HepG2 (cell line): ENCODE measurements around the gene RSF1. TPM values are rescaled to one million over a fixed set of nuclear protein-coding genes. Genes with fewer than 3 reads are reported as not detected.

ENCODE experiments used
- ATAD3A ChIP-seq: sonication (generic); formaldehyde crosslinking; IDR thresholded peaks from 2 replicates; pipeline ENCODE4 v1.4.0; 2020; ENCODE audit warnings: missing genetic modification reagents
- ELF3 ChIP-seq: IDR thresholded peaks from 2 replicates; pipeline ENCODE4 v1.6.1; 2016; ENCODE audit warnings: missing genetic modification reagents, missing compliant biosample characterization
- ERF ChIP-seq: IDR thresholded peaks from 2 replicates; pipeline ENCODE4 v1.6.1; 2018; ENCODE audit warnings: missing biosample characterization, missing genetic modification reagents
- KDM3A ChIP-seq: IDR thresholded peaks from 2 replicates; pipeline ENCODE4 v1.6.1; 2018; ENCODE audit warnings: low read depth, missing compliant biosample characterization
- KLF6 ChIP-seq: IDR thresholded peaks from 2 replicates; pipeline ENCODE4 v1.8.0; 2016; ENCODE audit warnings: missing biosample characterization, missing genetic modification reagents
- MED8 ChIP-seq: sonication (generic); formaldehyde crosslinking; IDR thresholded peaks from 2 replicates; pipeline ENCODE4 v1.8.1; 2023; ENCODE audit warnings: mild to moderate bottlenecking, missing genetic modification reagents; ENCODE audit not compliant: insufficient replicate concordance
- NPAS2 ChIP-seq: sonication (generic); formaldehyde crosslinking; IDR thresholded peaks from 2 replicates; pipeline ENCODE4 v1.8.0; 2022; ENCODE audit warnings: mild to moderate bottlenecking, missing genetic modification reagents, borderline replicate concordance
- PCBP1 ChIP-seq: fragments of 200-400 bp; formaldehyde crosslinking; IDR thresholded peaks from 2 replicates; pipeline ENCODE4 v1.6.1; 2017; ENCODE audit warnings: mild to moderate bottlenecking, low read depth, low read length, borderline replicate concordance
- SAFB2 ChIP-seq: sonication (generic); formaldehyde crosslinking; IDR thresholded peaks from 2 replicates; pipeline ENCODE4 v1.5.1; 2020; ENCODE audit warnings: missing genetic modification reagents, low read depth, mild to moderate bottlenecking, borderline replicate concordance
- SMARCE1 ChIP-seq: fragments of 450-650 bp; IDR thresholded peaks from 2 replicates; pipeline ENCODE4 v1.6.1; 2017; ENCODE audit warnings: borderline replicate concordance
- SP4 ChIP-seq: sonication (generic); formaldehyde crosslinking; IDR thresholded peaks from 2 replicates; pipeline ENCODE4 v1.8.1; 2023; ENCODE audit warnings: mild to moderate bottlenecking, missing genetic modification reagents
- THAP11 ChIP-seq: IDR thresholded peaks from 2 replicates; pipeline ENCODE4 v1.6.1; 2016; ENCODE audit warnings: missing biosample characterization, missing genetic modification reagents
- ZBTB8A ChIP-seq: sonication (generic); formaldehyde crosslinking; IDR thresholded peaks from 2 replicates; pipeline ENCODE4 v1.4.0; 2020; ENCODE audit warnings: mild to moderate bottlenecking, low read depth, missing genetic modification reagents, borderline replicate concordance
- ZFP82 ChIP-seq: sonication (generic); formaldehyde crosslinking; IDR thresholded peaks from 2 replicates; pipeline ENCODE4 v1.5.1; 2020; ENCODE audit warnings: mild to moderate bottlenecking, missing genetic modification reagents, borderline replicate concordance
- ZNF124 ChIP-seq: sonication (generic); formaldehyde crosslinking; IDR thresholded peaks from 2 replicates; pipeline ENCODE4 v1.4.0; 2020; ENCODE audit warnings: missing genetic modification reagents
- ZNF20 ChIP-seq: sonication (generic); formaldehyde crosslinking; IDR thresholded peaks from 2 replicates; pipeline ENCODE4 v1.4.0; 2020; ENCODE audit warnings: mild to moderate bottlenecking, moderate library complexity, missing genetic modification reagents
- ZNF235 ChIP-seq: sonication (generic); formaldehyde crosslinking; IDR thresholded peaks from 2 replicates; pipeline ENCODE4 v1.8.1; 2023; ENCODE audit warnings: mild to moderate bottlenecking, missing genetic modification reagents, borderline replicate concordance
- ZNF263 ChIP-seq: sonication (generic); formaldehyde crosslinking; IDR thresholded peaks from 2 replicates; pipeline ENCODE4 v1.4.0; 2020; ENCODE audit warnings: missing genetic modification reagents
- ZNF274 ChIP-seq: sonication (generic); formaldehyde crosslinking; IDR thresholded peaks from 2 replicates; pipeline ENCODE4 v1.5.1; 2020; ENCODE audit warnings: mild to moderate bottlenecking, missing genetic modification reagents
- ZNF432 ChIP-seq: sonication (generic); formaldehyde crosslinking; IDR thresholded peaks from 2 replicates; pipeline ENCODE4 v1.5.0; 2020; ENCODE audit warnings: missing genetic modification reagents, mild to moderate bottlenecking, borderline replicate concordance
- ZNF543 ChIP-seq: sonication (generic); formaldehyde crosslinking; IDR thresholded peaks from 2 replicates; pipeline ENCODE4 v1.4.0; 2020; ENCODE audit warnings: mild to moderate bottlenecking, missing genetic modification reagents
- ZNF558 ChIP-seq: sonication (generic); formaldehyde crosslinking; IDR thresholded peaks from 2 replicates; pipeline ENCODE4 v1.9.0; 2022; ENCODE audit warnings: mild to moderate bottlenecking, missing genetic modification reagents, borderline replicate concordance
- ZNF563 ChIP-seq: sonication (generic); formaldehyde crosslinking; IDR thresholded peaks from 2 replicates; pipeline ENCODE4 v1.8.0; 2022; ENCODE audit warnings: mild to moderate bottlenecking, moderate library complexity, missing genetic modification reagents
- polyA plus RNA-seq, 8 experiments: library from polyadenylated mRNA; depleted of rRNA in 3 of 8; stranded (reverse) in 7 of 8; unstranded in 1 of 8; fragments of >200 nt; fragmentation: Illumina TruSeq in 4 of 8; extraction: Trizol in 4 of 8; gene quantifications; 2 replicates each; pipeline versions ENCODE4 v1.2.1 to v1.2.3, GENCODE V29; 2011 to 2016; ENCODE audit warnings: low read depth in 4 of 8, missing spikeins in 1 of 8, mixed read lengths in 1 of 8; ENCODE audit not compliant: insufficient read depth in 1 of 8
- total RNA-seq, 5 experiments: library from RNA; depleted of rRNA; stranded (reverse); fragments of >200 nt; fragmentation: Illumina TruSeq; extraction: Trizol; gene quantifications; 2 replicates each; pipeline ENCODE4 v1.2.3, GENCODE V29; 2016; ENCODE audit warnings: low read depth in 1 of 5
- TF ChIP-seq, protein P1 (sequence below): sonication (generic); formaldehyde crosslinking; IDR thresholded peaks from 2 replicates; pipeline ENCODE4 v1.5.0; 2020; ENCODE audit warnings: missing genetic modification reagents, mild to moderate bottlenecking, borderline replicate concordance
- TF ChIP-seq, protein P2 (sequence below): sonication (generic); formaldehyde crosslinking; IDR thresholded peaks from 2 replicates; pipeline ENCODE4 v1.9.0; 2021; ENCODE audit warnings: missing genetic modification reagents, borderline replicate concordance

The RSF1 gene
- total and polyA plus RNA-seq, 2 of the 13 experiments (the other 11 are each of a cell fraction or from before 2014, with no cell fraction given) = 15.5 to 33.1 TPM

DNA sequence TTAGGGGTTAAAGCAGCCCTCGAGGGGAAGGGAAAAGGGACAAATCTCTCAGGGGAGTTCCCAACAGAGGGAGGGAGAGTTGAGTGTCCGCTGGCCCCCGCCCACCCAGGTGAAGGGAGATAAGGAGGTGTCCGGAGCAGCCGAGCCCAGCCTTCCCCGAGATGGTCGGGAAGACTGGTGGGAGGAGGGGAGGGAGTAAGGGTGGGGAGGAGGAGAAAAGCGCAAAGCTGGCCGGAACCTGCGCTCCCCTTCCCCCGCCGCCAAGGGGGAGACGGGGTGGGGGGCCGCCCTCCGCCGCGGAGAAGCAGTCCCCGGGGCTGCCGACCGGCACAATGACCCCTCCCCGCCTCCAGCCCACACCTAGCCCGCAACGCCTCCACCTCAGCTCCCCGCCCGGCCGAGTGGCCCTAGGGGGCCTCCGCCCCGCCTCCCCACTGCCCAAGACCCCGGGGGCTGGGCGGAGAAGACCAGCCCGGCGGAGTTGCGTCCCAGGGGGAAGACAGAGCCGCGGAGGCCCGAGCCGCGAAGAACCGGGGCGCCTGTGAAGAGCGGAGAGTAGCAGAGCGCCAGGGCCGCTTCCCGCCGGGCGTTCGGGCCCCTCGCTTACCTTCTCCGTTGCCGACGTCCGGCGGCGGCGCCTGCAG lies 479 bp downstream of the RSF1 start (continued):
- TF ChIP-seq, protein P1, sequence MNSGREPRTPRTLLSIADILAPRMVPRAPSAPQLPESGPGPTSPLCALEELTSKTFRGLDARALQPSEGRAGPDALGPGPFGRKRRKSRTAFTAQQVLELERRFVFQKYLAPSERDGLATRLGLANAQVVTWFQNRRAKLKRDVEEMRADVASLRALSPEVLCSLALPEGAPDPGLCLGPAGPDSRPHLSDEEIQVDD (CRISPR knock-in tag) = no peak
- TF ChIP-seq ZNF235 (CRISPR knock-in tag) (peak; percentile 33; the same call in 1 of the 2 replicates), ZNF558 (CRISPR knock-in tag) (peak; percentile 29; the same call in 1 of the 2 replicates), ZNF20 (0 out of 2 replicates have a peak, but pooled peaks have one; percentile 36), SAFB2 (CRISPR knock-in tag) (0 out of 2 replicates have a peak, but pooled peaks have one; percentile 45), PCBP1 (0 out of 2 replicates have a peak, but pooled peaks have one; percentile 71), ZNF263 (CRISPR knock-in tag) (peak; percentile 54), ZNF543 (0 out of 2 replicates have a peak, but pooled peaks have one; percentile 10), SP4 (CRISPR knock-in tag) (no peak), MED8 (CRISPR knock-in tag) (peak; percentile 30), ELF3 (CRISPR knock-in tag) (no peak), KDM3A (CRISPR knock-in tag) (no peak), SMARCE1 (no peak), ERF (no peak), ZBTB8A (CRISPR knock-in tag) (0 out of 2 replicates have a peak, but pooled peaks have one; percentile 6), NPAS2 (CRISPR knock-in tag) (no peak), KLF6 (CRISPR knock-in tag) (no peak), ZNF124 (0 out of 2 replicates have a peak, but pooled peaks have one; percentile 22), ZNF274 (CRISPR knock-in tag) (no peak), ZNF563 (CRISPR knock-in tag) (no peak), ZFP82 (CRISPR knock-in tag) (0 out of 2 replicates have a peak, but pooled peaks have one; percentile 73), ZNF432 (CRISPR knock-in tag) (no peak), ATAD3A (no peak), THAP11 (CRISPR knock-in tag) (no peak)
- TF ChIP-seq, protein P2, sequence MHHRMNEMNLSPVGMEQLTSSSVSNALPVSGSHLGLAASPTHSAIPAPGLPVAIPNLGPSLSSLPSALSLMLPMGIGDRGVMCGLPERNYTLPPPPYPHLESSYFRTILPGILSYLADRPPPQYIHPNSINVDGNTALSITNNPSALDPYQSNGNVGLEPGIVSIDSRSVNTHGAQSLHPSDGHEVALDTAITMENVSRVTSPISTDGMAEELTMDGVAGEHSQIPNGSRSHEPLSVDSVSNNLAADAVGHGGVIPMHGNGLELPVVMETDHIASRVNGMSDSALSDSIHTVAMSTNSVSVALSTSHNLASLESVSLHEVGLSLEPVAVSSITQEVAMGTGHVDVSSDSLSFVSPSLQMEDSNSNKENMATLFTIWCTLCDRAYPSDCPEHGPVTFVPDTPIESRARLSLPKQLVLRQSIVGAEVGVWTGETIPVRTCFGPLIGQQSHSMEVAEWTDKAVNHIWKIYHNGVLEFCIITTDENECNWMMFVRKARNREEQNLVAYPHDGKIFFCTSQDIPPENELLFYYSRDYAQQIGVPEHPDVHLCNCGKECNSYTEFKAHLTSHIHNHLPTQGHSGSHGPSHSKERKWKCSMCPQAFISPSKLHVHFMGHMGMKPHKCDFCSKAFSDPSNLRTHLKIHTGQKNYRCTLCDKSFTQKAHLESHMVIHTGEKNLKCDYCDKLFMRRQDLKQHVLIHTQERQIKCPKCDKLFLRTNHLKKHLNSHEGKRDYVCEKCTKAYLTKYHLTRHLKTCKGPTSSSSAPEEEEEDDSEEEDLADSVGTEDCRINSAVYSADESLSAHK = no peak
